NT2/D1 (cell line): ENCODE results near the gene TMEM131L.
"Not testable (repeated sequence)": the region's sequence is repeated elsewhere in the genome, so short reads cannot be mapped to it uniquely, and the experiment has no call there.

ENCODE experiments used
- DNase-seq: peaks from one replicate; pipeline ENCODE4 v3.0.0-alpha.2; 2011; ENCODE audit warnings: low read depth, low spot score
- H3K27me3 ChIP-seq: 2 replicates; pipeline ENCODE4 v1.6.0; 2011; ENCODE audit warnings: mild to moderate bottlenecking; ENCODE audit not compliant: insufficient read length, insufficient read depth
- H3K36me3 ChIP-seq: 2 replicates; pipeline ENCODE4 v1.6.1; 2011; ENCODE audit warnings: mild to moderate bottlenecking, low read length, mixed read lengths; ENCODE audit not compliant: insufficient read depth, insufficient read length
- H3K4me1 ChIP-seq: 2 replicates; pipeline ENCODE4 v1.5.1; 2011; ENCODE audit not compliant: insufficient read depth, insufficient read length
- H3K4me3 ChIP-seq: 2 replicates; pipeline ENCODE4 v1.5.1; 2011; ENCODE audit warnings: low read depth; ENCODE audit not compliant: insufficient read length
- H3K9ac ChIP-seq: 2 replicates; pipeline ENCODE4 v1.6.0; 2011; ENCODE audit warnings: low read depth; ENCODE audit not compliant: insufficient read length
- H3K9me3 ChIP-seq: 2 replicates; pipeline ENCODE4 v1.5.1; 2011; ENCODE audit warnings: mild to moderate bottlenecking, low read length; ENCODE audit not compliant: insufficient read depth
- SUZ12 ChIP-seq: IDR thresholded peaks from 2 replicates; pipeline ENCODE4 v1.6.1; 2011; ENCODE audit not compliant: insufficient read length, insufficient read depth; ENCODE audit errors: extremely low read depth
- YY1 ChIP-seq: IDR thresholded peaks from 2 replicates; pipeline ENCODE4 v1.6.1; 2011; ENCODE audit not compliant: insufficient read length, insufficient read depth
- ZNF274 ChIP-seq: IDR thresholded peaks from 2 replicates; pipeline ENCODE4 v1.6.1; 2011; ENCODE audit warnings: mild to moderate bottlenecking, low read depth, low read length

TMEM131L gene

GRCh38 chr4:153466081-153466948, at the start of gene TMEM131L:
Gene TMEM131L (plus strand): TSS chr4:153466360. CDS start chr4:153466398, 38 bp downstream.
- H3K4me1 ChIP-seq, result no peaks in the 10 kb centered on the region
- H3K4me3 ChIP-seq, result peak within 1 kb of the TSS; percentile 68
- peaks cover 7% of the 10 kb centered on the region for H3K36me3 ChIP-seq
- no peak for DNase-seq
- peak within 1 kb of the TSS; percentile 88 for H3K9ac ChIP-seq
- H3K9me3 ChIP-seq, result no peaks in the 10 kb centered on the region
- peaks cover 4% of the 10 kb centered on the region for H3K27me3 ChIP-seq
- TF ChIP-seq SUZ12, result no peak
- no peak for TF ChIP-seq YY1
- no peak for TF ChIP-seq ZNF274

GRCh38 chr4:153416456-153416855, 49.7 kb upstream of the TMEM131L start:
- not testable (repeated sequence) for DNase-seq, H3K27me3 ChIP-seq, H3K4me3 ChIP-seq, H3K9ac ChIP-seq, H3K36me3 ChIP-seq, H3K4me1 ChIP-seq, H3K9me3 ChIP-seq

- H3K9ac ChIP-seq, result no peak overlapping the region
- TF ChIP-seq YY1 (no peak), ZNF274 (no peak), SUZ12 (no peak)
- no peaks in the 10 kb centered on the region for H3K27me3 ChIP-seq
- no peaks in the 10 kb centered on the region for H3K4me1 ChIP-seq
- DNase-seq, result no peak
- H3K9me3 ChIP-seq, result no peaks in the 10 kb centered on the region
- H3K4me3 ChIP-seq, result no peak overlapping the region
- peaks cover 4% of the 10 kb centered on the region for H3K36me3 ChIP-seq
Measured at GRCh38 chr4:153418121-153418520, 48.0 kb upstream of the TMEM131L start.

GRCh38 chr4:153418558-153418957, 47.6 kb upstream of the TMEM131L start:
- no peak for TF ChIP-seq ZNF274
- no peak for TF ChIP-seq SUZ12
- no peak for TF ChIP-seq YY1
- Histone ChIP-seq H3K36me3 (peaks cover 4% of the 10 kb centered on the region), H3K27me3 (no peaks in the 10 kb centered on the region), H3K9me3 (no peaks in the 10 kb centered on the region), H3K9ac (no peak overlapping the region), H3K4me3 (no peak overlapping the region), H3K4me1 (no peaks in the 10 kb centered on the region)
- DNase-seq, result peak; percentile 33

- peaks cover 4% of the 10 kb centered on the region for H3K36me3 ChIP-seq
- H3K27me3 ChIP-seq, result no peaks in the 10 kb centered on the region
- H3K9ac ChIP-seq, result no peak overlapping the region
- H3K4me1 ChIP-seq, result no peaks in the 10 kb centered on the region
- TF ChIP-seq ZNF274, result no peak
- TF ChIP-seq YY1, result no peak
- no peak overlapping the region for H3K4me3 ChIP-seq
- H3K9me3 ChIP-seq, result no peaks in the 10 kb centered on the region
- DNase-seq, result no peak
Measured at GRCh38 chr4:153419029-153419428, 47.1 kb upstream of the TMEM131L start.

- no peak for TF ChIP-seq YY1
- TF ChIP-seq ZNF274, result no peak
- no peak for TF ChIP-seq SUZ12
- DNase-seq, result no peak
- no peak overlapping the region for H3K4me3 ChIP-seq
Measured at GRCh38 chr4:153419673-153420278, 46.4 kb upstream of the TMEM131L start.

DNA sequence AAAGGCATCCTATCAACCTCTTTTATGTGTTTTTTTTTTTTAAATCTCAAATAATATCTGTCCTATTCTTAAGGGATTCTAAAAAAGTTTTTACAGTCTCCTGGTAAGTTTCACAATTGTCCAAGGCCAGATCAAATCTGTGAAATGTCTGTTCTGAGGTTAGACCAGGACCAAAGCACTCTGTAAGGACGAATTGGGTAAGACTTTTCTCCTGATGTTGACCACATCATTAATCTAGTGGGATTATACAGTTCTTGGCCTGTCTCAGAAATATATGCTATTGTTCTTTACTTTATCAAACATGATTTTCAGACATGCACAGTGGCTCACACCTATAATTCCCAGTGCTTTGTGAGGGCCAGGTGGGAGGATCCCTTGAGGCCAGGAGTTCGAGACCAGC, 45.8 kb upstream of the TMEM131L start:
- no peaks in the 10 kb centered on the region for H3K27me3 ChIP-seq
- DNase-seq, result no peak
- no peaks in the 10 kb centered on the region for H3K4me1 ChIP-seq
- peaks cover 4% of the 10 kb centered on the region for H3K36me3 ChIP-seq
- H3K9ac ChIP-seq, result no peak overlapping the region
- no peaks in the 10 kb centered on the region for H3K9me3 ChIP-seq
- no peak overlapping the region for H3K4me3 ChIP-seq
- TF ChIP-seq SUZ12 (no peak), ZNF274 (no peak), YY1 (no peak)

More at GRCh38 chr4:153419673-153420278, 46.4 kb upstream of the TMEM131L start:
- Histone ChIP-seq H3K36me3 (peaks cover 4% of the 10 kb centered on the region), H3K4me1 (no peaks in the 10 kb centered on the region), H3K27me3 (no peaks in the 10 kb centered on the region), H3K9me3 (no peaks in the 10 kb centered on the region), H3K9ac (no peak overlapping the region)
